ENCODE results near the gene ITFG1. TPM values are rescaled to one million over a fixed set of nuclear protein-coding genes. Genes with fewer than 3 reads are reported as not detected.

Gene ITFG1
- total and polyA plus RNA-seq, 9 of the 15 experiments (the other 6 are each of a cell fraction or from before 2014, with no cell fraction given) = 17.1 to 83.5 (median 35.8) TPM

DNA sequence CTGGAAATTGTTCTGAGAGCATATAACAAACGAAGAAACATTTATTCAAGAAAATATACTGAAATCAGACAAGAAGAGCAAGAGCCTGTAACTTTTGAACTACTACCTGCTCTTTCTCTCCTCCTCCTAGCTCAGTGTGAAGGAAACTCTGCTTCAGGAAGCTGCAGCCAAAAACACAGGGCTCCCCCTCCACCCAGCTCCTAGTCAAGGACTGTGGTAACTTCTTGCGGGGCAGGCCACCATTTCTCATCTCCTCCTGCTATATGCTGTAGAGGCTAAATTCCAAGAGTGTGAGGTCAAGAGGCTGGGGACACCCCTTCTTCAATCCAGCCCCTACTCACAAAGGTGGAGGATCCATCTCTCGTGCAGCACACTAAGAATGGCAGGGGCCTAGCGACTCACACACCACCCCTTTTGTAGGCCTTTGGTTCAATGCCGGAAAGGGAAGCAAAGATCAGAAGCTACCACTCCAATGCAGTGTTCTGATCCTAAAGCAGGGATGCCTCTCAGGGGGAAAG, 74.6 kb downstream of the ITFG1 start (continued):
- no peak for TF ChIP-seq FOXO4 (CRISPR knock-in tag; IDR thresholded peaks at IDR 0.05)
- TF ChIP-seq, protein P1, sequence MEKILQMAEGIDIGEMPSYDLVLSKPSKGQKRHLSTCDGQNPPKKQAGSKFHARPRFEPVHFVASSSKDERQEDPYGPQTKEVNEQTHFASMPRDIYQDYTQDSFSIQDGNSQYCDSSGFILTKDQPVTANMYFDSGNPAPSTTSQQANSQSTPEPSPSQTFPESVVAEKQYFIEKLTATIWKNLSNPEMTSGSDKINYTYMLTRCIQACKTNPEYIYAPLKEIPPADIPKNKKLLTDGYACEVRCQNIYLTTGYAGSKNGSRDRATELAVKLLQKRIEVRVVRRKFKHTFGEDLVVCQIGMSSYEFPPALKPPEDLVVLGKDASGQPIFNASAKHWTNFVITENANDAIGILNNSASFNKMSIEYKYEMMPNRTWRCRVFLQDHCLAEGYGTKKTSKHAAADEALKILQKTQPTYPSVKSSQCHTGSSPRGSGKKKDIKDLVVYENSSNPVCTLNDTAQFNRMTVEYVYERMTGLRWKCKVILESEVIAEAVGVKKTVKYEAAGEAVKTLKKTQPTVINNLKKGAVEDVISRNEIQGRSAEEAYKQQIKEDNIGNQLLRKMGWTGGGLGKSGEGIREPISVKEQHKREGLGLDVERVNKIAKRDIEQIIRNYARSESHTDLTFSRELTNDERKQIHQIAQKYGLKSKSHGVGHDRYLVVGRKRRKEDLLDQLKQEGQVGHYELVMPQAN (IDR thresholded peaks at IDR 0.05; ENCODE audit: borderline replicate concordance) = no peak
- TF ChIP-seq ZNF589 (CRISPR knock-in tag; IDR thresholded peaks at IDR 0.05; ENCODE audit: low read depth) = no peak

GRCh38 chr16:47382362-47382761, 78.5 kb downstream of the ITFG1 start:
- no peak for TF ChIP-seq ZZZ3 (IDR thresholded peaks at IDR 0.05)
- TF ChIP-seq TSC22D4 (tag; IDR thresholded peaks at IDR 0.05) = no peak
- TF ChIP-seq RUNX1 (IDR thresholded peaks at IDR 0.05; ENCODE audit: low read depth) = no peak
- TF ChIP-seq NUFIP1 (IDR thresholded peaks at IDR 0.05; ENCODE audit: partially characterized antibody) = no peak
- no peak for TF ChIP-seq ZNF263 (CRISPR knock-in tag; IDR thresholded peaks at IDR 0.05; ENCODE audit: borderline replicate concordance)
- TF ChIP-seq EP300 (IDR thresholded peaks at IDR 0.05; ENCODE audit: low read length) = no peak
- no peak for TF ChIP-seq THRB (CRISPR knock-in tag; conservative IDR thresholded peaks at IDR 0.05)
- TF ChIP-seq, protein P2, sequence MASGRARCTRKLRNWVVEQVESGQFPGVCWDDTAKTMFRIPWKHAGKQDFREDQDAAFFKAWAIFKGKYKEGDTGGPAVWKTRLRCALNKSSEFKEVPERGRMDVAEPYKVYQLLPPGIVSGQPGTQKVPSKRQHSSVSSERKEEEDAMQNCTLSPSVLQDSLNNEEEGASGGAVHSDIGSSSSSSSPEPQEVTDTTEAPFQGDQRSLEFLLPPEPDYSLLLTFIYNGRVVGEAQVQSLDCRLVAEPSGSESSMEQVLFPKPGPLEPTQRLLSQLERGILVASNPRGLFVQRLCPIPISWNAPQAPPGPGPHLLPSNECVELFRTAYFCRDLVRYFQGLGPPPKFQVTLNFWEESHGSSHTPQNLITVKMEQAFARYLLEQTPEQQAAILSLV (tag; IDR thresholded peaks at IDR 0.05) = no peak
- TF ChIP-seq ZNF764 (CRISPR knock-in tag; IDR thresholded peaks at IDR 0.05; ENCODE audit: low read depth) = no peak
- TF ChIP-seq BDP1 (IDR thresholded peaks at IDR 0.05; ENCODE audit: insufficient read depth, insufficient read length) = no peak
- H3K36me3 ChIP-seq (ENCODE audit: control insufficient read depth, insufficient read depth, low read length) = peaks cover 6% of the 10 kb centered on the region; the same call in 2 of the 3 replicates
- WGBS (ENCODE audit: insufficient coverage, low coverage, missing lambda C conversion rate) = 86% methylated on average over 5 of the region's 5 CpGs
- ATAC-seq (no peak), FAIRE-seq (no peak), DNase-seq (ENCODE audit: extremely low read depth in 1 of 4, low spot score in 3 of 4) (no peak)
- H3K4me1 ChIP-seq (replicated peaks in 1 of 2; ENCODE audit: control insufficient read depth in 2 of 2, insufficient read depth in 2 of 2, low read length in 2 of 2) = no peaks in the 10 kb centered on the region; a peak in 1 of 5 replicates
- no TSS peak for BruUV-seq (replicated peaks)
- H3K27ac ChIP-seq (ENCODE audit: extremely low read depth, low read depth, low read length) = no peak overlapping the region
- H3K9ac ChIP-seq (ENCODE audit: insufficient read depth in 1 of 2, low read depth in 2 of 2, low read length in 2 of 2) = no peak overlapping the region
- intact Hi-C loops (cut with micrococcal nuclease) = no loop called here
- no peak overlapping the region for H3K4me2 ChIP-seq (ENCODE audit: insufficient read depth, low read length)
- ChIA-PET POLR2A (no interaction called here), CTCF (ENCODE audit: low intra/inter-chr PET ratio) (no interaction called here)
- no peak overlapping the region for H2AFZ ChIP-seq (ENCODE audit: low read depth, low read length)
- 0 out of 3 replicates have a peak, but pooled peaks cover 4% of the 10 kb centered on the region for H3K79me2 ChIP-seq (ENCODE audit: control insufficient read depth, insufficient read depth, low read length)
- H3K9me1 ChIP-seq (ENCODE audit: control insufficient read depth, insufficient read depth, low read length) = no peaks in the 10 kb centered on the region
- H3K4me3 ChIP-seq = no peak overlapping the region
- in situ Hi-C loops (cut with MboI) = no loop called here
- H3K9me3 ChIP-seq (replicated peaks; ENCODE audit: control insufficient read depth, insufficient read depth, low read depth, low read length) = no peaks in the 10 kb centered on the region
- H3K27me3 ChIP-seq (ENCODE audit: control insufficient read depth in 2 of 2, insufficient read depth in 2 of 2, low read length in 2 of 2) = no peaks in the 10 kb centered on the region
- no peaks in the 10 kb centered on the region for H4K20me1 ChIP-seq (replicated peaks; ENCODE audit: control insufficient read depth, insufficient read depth, low read length)
